Liver (tissue), 3 donors: ENCODE results near the gene PTPRN2.

Experiments used
- CTCF ChIP-seq: fragments of 150-350 bp; IDR thresholded peaks from 2 replicates; pipeline ENCODE4 v1.5.1; 2017; ENCODE audit warnings: improper control_type of control experiment, low read depth, low read length; ENCODE audit not compliant: missing input control
- FOXA1 ChIP-seq: IDR thresholded peaks from 2 replicates; pipeline ENCODE4 v1.6.1; 2016; ENCODE audit warnings: antibody characterized with exemption
- GABPA ChIP-seq, 2 donors: IDR thresholded peaks in 1 of 2; conservative IDR thresholded peaks in 1 of 2; 2 replicates each; pipeline ENCODE4 v1.6.1; 2016; ENCODE audit warnings: antibody characterized with exemption in 2 of 2, mild to moderate bottlenecking in 1 of 2, moderate library complexity in 1 of 2
- JUND ChIP-seq, 2 donors: IDR thresholded peaks; 2 replicates each; pipeline ENCODE4 v1.6.1; 2016; ENCODE audit warnings: antibody characterized with exemption in 2 of 2
- NR2F2 ChIP-seq: IDR thresholded peaks from 2 replicates; pipeline ENCODE4 v1.6.1; 2016; ENCODE audit warnings: antibody characterized with exemption
- SP1 ChIP-seq: IDR thresholded peaks from 2 replicates; pipeline ENCODE4 v1.6.1; 2018; ENCODE audit warnings: antibody characterized with exemption, mild to moderate bottlenecking
- TF ChIP-seq, protein P1 (sequence below): IDR thresholded peaks from 2 replicates; pipeline ENCODE4 v1.6.1; 2016; ENCODE audit warnings: antibody characterized with exemption
- TF ChIP-seq, protein P2 (sequence below): IDR thresholded peaks from 2 replicates; pipeline ENCODE4 v1.6.1; 2016; ENCODE audit warnings: antibody characterized with exemption, mild to moderate bottlenecking
- donor health status: healthy.
- donor health status: healthy.

DNA sequence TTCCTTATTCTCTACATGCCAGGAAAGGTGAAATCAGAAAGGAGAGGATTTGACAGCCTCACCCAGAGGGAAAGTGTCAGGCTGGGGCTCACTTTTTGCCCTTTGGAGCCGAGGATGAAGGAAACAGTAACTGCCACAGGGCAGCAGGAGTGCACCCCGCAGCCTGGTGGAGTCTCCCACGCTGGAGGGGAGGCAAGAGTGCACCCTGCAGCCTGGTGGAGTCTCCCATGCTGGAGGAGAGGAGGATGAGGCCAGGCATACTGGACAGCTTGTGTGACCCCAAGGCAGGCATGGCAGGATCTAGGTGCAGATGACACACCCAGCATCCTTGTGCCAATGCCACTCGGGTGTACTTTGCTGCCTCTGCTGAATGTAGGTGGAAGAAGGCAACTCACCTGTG is 766.8 kb downstream of the PTPRN2 start:
- TF ChIP-seq CTCF (no peak), FOXA1 (no peak), GABPA (IDR thresholded peaks at IDR 0.05 in 1 of 2, conservative IDR thresholded peaks at IDR 0.05 in 1 of 2) (no peak), SP1 (no peak), JUND (IDR thresholded peaks at IDR 0.05) (no peak), NR2F2 (no peak)
- TF ChIP-seq, protein P1, sequence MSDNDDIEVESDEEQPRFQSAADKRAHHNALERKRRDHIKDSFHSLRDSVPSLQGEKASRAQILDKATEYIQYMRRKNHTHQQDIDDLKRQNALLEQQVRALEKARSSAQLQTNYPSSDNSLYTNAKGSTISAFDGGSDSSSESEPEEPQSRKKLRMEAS, result no peak
- TF ChIP-seq, protein P2, sequence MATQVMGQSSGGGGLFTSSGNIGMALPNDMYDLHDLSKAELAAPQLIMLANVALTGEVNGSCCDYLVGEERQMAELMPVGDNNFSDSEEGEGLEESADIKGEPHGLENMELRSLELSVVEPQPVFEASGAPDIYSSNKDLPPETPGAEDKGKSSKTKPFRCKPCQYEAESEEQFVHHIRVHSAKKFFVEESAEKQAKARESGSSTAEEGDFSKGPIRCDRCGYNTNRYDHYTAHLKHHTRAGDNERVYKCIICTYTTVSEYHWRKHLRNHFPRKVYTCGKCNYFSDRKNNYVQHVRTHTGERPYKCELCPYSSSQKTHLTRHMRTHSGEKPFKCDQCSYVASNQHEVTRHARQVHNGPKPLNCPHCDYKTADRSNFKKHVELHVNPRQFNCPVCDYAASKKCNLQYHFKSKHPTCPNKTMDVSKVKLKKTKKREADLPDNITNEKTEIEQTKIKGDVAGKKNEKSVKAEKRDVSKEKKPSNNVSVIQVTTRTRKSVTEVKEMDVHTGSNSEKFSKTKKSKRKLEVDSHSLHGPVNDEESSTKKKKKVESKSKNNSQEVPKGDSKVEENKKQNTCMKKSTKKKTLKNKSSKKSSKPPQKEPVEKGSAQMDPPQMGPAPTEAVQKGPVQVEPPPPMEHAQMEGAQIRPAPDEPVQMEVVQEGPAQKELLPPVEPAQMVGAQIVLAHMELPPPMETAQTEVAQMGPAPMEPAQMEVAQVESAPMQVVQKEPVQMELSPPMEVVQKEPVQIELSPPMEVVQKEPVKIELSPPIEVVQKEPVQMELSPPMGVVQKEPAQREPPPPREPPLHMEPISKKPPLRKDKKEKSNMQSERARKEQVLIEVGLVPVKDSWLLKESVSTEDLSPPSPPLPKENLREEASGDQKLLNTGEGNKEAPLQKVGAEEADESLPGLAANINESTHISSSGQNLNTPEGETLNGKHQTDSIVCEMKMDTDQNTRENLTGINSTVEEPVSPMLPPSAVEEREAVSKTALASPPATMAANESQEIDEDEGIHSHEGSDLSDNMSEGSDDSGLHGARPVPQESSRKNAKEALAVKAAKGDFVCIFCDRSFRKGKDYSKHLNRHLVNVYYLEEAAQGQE, result no peak
